SU-DHL-6 (cell line): ENCODE data around the gene ARV1.

Experiments used
- EZH2phosphoT487 ChIP-seq: fragments of 200-600 bp; sonication (generic), shearing (Covaris generic); conservative IDR thresholded peaks from 2 replicates; pipeline ENCODE4 v1.6.1; 2018; ENCODE audit warnings: mild to moderate bottlenecking, antibody characterized with exemption, low read length, moderate library complexity, mixed read lengths
- TF ChIP-seq, protein P1 (sequence below): fragments of 200-600 bp; sonication (generic); IDR thresholded peaks from one replicate; pipeline ENCODE4 v1.5.1; 2017; ENCODE audit warnings: antibody characterized with exemption, mild to moderate bottlenecking, low read length, moderate library complexity; ENCODE audit not compliant: insufficient read depth, poor library complexity, severe bottlenecking

DNA sequence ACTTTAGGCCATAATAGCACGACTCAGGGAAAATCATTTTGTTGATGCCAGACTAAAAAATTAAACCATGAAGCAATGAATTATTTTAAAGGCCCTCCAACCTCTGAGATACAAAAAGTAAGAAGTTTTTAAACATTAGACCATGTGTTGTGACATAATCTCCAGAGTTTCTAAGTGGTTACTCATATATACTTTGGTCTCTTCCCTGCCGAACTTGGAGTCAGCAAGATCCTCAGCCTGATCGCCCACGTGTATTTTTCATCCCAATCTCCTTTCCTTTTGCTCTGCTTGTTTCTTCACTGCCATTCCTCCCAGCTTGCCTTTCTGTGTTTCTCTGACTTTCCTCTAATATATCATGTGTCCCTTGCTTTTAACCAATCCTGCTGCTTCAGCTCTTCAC is 3.8 kb downstream of the ARV1 start:
- TF ChIP-seq, protein P1, sequence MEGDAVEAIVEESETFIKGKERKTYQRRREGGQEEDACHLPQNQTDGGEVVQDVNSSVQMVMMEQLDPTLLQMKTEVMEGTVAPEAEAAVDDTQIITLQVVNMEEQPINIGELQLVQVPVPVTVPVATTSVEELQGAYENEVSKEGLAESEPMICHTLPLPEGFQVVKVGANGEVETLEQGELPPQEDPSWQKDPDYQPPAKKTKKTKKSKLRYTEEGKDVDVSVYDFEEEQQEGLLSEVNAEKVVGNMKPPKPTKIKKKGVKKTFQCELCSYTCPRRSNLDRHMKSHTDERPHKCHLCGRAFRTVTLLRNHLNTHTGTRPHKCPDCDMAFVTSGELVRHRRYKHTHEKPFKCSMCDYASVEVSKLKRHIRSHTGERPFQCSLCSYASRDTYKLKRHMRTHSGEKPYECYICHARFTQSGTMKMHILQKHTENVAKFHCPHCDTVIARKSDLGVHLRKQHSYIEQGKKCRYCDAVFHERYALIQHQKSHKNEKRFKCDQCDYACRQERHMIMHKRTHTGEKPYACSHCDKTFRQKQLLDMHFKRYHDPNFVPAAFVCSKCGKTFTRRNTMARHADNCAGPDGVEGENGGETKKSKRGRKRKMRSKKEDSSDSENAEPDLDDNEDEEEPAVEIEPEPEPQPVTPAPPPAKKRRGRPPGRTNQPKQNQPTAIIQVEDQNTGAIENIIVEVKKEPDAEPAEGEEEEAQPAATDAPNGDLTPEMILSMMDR: no peak
- no peak for TF ChIP-seq EZH2phosphoT487
